IPS-18a (cell line): ENCODE results near the gene PCDHA1.
"Not testable (repeated sequence)": the region's sequence is repeated elsewhere in the genome, so short reads cannot be mapped to it uniquely, and the experiment has no call there.

Source experiments
- H3K27ac ChIP-seq: one replicate; pipeline ENCODE4 v1.5.1; 2013; ENCODE audit warnings: low read length
- H3K27me3 ChIP-seq: one replicate; pipeline ENCODE4 v1.6.1; 2013; ENCODE audit warnings: mild to moderate bottlenecking, low read length; ENCODE audit not compliant: control insufficient read depth, insufficient read depth
- H3K36me3 ChIP-seq: one replicate; pipeline ENCODE4 v1.6.1; 2013; ENCODE audit warnings: low read depth, low read length; ENCODE audit not compliant: control insufficient read depth
- H3K4me1 ChIP-seq: one replicate; pipeline ENCODE4 v1.6.1; 2013; ENCODE audit warnings: low read depth, low read length; ENCODE audit not compliant: control insufficient read depth
- H3K4me3 ChIP-seq: one replicate; pipeline ENCODE4 v1.5.1; 2013; ENCODE audit warnings: low read length
- H3K9ac ChIP-seq: one replicate; pipeline ENCODE4 v1.6.1; 2013; ENCODE audit warnings: mild to moderate bottlenecking, low read length, moderate library complexity
- H3K9me3 ChIP-seq: one replicate; pipeline ENCODE4 v1.6.1; 2013; ENCODE audit warnings: low read depth, low read length; ENCODE audit not compliant: control insufficient read depth

PCDHA1 gene

GRCh38 chr5:140821375-140822280 lies 35.7 kb downstream of the PCDHA1 start, which contains the start of gene PCDHA5:
Gene PCDHA5, plus strand, starts transcription at chr5:140821613.
- Histone ChIP-seq H3K27me3 (no peaks in the 10 kb centered on the region), H3K9ac (no peak within 1 kb of the TSS), H3K4me3 (no peak within 1 kb of the TSS), H3K4me1 (no peaks in the 10 kb centered on the region), H3K27ac (no peak within 1 kb of the TSS), H3K9me3 (no peaks in the 10 kb centered on the region), H3K36me3 (no peaks in the 10 kb centered on the region)

- H3K4me1 ChIP-seq: no peaks in the 10 kb centered on the region
- no peak overlapping the region for H3K9ac ChIP-seq
- H3K4me3 ChIP-seq: no peak overlapping the region
- no peaks in the 10 kb centered on the region for H3K36me3 ChIP-seq
- H3K9me3 ChIP-seq: no peaks in the 10 kb centered on the region
- H3K27me3 ChIP-seq: no peaks in the 10 kb centered on the region
- H3K27ac ChIP-seq: no peak overlapping the region
These were observed 36.3 kb downstream of the PCDHA1 start for GRCh38 chr5:140822281-140822629.

DNA sequence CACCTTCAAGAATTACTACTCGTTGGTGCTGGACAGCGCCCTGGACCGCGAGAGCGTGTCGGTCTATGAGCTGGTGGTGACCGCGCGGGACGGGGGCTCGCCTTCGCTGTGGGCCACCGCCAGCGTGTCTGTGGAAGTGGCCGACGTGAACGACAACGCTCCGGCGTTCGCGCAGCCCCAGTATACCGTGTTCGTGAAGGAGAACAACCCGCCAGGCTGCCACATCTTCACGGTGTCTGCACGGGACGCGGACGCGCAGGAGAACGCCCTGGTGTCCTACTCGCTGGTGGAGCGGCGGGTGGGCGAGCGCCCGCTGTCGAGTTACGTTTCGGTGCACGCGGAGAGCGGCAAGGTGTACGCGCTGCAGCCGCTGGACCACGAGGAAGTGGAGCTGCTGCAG lies 37.0 kb downstream of the PCDHA1 start:
- not testable (repeated sequence) for H3K27ac ChIP-seq, H3K36me3 ChIP-seq, H3K9ac ChIP-seq, H3K4me1 ChIP-seq, H3K27me3 ChIP-seq, H3K4me3 ChIP-seq, H3K9me3 ChIP-seq

GRCh38 chr5:140823475-140823874 lies 37.5 kb downstream of the PCDHA1 start:
- Histone ChIP-seq H3K9ac (no peak overlapping the region), H3K9me3 (no peaks in the 10 kb centered on the region), H3K4me1 (no peaks in the 10 kb centered on the region)

GRCh38 chr5:140827704-140828361 lies 41.9 kb downstream of the PCDHA1 start, which contains the start of gene PCDHA6:
Gene PCDHA6, plus strand, starts transcription at chr5:140827960. Its CDS starts 132 bp downstream, at chr5:140828092.
- no peaks in the 10 kb centered on the region for H3K27me3 ChIP-seq
- no peaks in the 10 kb centered on the region for H3K9me3 ChIP-seq
- no peak within 1 kb of the TSS for H3K27ac ChIP-seq
- H3K4me1 ChIP-seq: no peaks in the 10 kb centered on the region
- no peak within 1 kb of the TSS for H3K4me3 ChIP-seq
- H3K36me3 ChIP-seq: no peaks in the 10 kb centered on the region
- H3K9ac ChIP-seq: no peak within 1 kb of the TSS

More at GRCh38 chr5:140823475-140823874, 37.5 kb downstream of the PCDHA1 start:
- Histone ChIP-seq H3K4me3 (no peak overlapping the region), H3K27ac (no peak overlapping the region), H3K27me3 (no peaks in the 10 kb centered on the region), H3K36me3 (no peaks in the 10 kb centered on the region)

- no peak overlapping the region for H3K27ac ChIP-seq
- H3K9me3 ChIP-seq: no peaks in the 10 kb centered on the region
- H3K4me1 ChIP-seq: no peaks in the 10 kb centered on the region
- H3K27me3 ChIP-seq: no peaks in the 10 kb centered on the region
- H3K4me3 ChIP-seq: no peak overlapping the region
- no peak overlapping the region for H3K9ac ChIP-seq
- H3K36me3 ChIP-seq: no peaks in the 10 kb centered on the region
These were observed 42.4 kb downstream of the PCDHA1 start for GRCh38 chr5:140828362-140828737.

GRCh38 chr5:140829511-140830501 lies 43.9 kb downstream of the PCDHA1 start:
- H3K4me1 ChIP-seq, H3K36me3 ChIP-seq: not testable (repeated sequence)

DNA sequence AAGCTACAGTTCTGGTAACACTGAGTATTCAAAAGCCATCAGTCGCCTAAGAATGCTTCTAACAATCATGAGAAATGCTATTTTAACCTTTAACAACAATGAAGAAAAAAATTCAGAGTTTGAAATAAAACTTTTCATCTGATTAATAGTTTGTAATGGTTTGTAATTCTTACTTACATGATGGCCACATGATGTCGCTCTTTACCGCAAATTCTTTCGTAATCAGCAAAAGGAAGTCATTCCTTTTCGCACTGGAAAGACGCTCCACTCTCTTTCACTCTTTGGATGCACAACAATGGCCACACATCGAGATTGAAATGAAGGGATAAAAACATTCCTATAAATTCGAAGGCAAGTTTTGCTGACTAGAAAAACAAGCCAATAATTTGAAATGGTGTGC lies 48.1 kb downstream of the PCDHA1 start, which contains the start of gene PCDHA7:
Gene PCDHA7 (plus strand): TSS at position 277 of the 400 bp plus-strand sequence. CDS start 115 bp downstream, at position 392.
- Histone ChIP-seq H3K9me3 (peaks cover 6% of the 10 kb centered on the region), H3K27ac (no peak within 1 kb of the TSS), H3K36me3 (no peaks in the 10 kb centered on the region), H3K9ac (no peak within 1 kb of the TSS), H3K27me3 (no peaks in the 10 kb centered on the region), H3K4me1 (no peaks in the 10 kb centered on the region), H3K4me3 (no peak within 1 kb of the TSS)

More at GRCh38 chr5:140829511-140830501, 43.9 kb downstream of the PCDHA1 start:
- H3K9ac ChIP-seq, H3K9me3 ChIP-seq, H3K27ac ChIP-seq, H3K27me3 ChIP-seq, H3K4me3 ChIP-seq: not testable (repeated sequence)

DNA sequence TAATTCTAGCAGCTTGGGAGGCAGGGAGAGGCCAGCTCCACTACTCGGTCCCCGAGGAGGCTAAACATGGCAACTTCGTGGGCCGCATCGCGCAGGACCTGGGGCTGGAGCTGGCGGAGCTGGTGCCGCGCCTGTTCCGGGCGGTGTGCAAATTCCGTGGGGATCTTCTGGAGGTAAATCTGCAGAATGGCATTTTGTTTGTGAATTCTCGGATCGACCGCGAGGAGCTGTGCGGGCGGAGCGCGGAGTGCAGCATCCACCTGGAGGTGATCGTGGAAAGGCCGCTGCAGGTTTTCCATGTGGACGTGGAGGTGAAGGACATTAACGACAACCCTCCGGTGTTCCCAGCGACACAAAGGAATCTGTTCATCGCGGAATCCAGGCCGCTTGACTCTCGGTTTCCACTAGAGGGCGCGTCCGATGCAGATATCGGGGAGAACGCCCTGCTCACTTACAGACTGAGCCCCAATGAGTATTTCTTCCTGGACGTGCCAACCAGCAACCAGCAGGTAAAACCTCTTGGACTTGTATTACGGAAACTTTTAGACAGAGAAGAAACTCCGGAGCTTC lies 48.6 kb downstream of the PCDHA1 start:
- H3K4me1 ChIP-seq, H3K9me3 ChIP-seq, H3K4me3 ChIP-seq, H3K27me3 ChIP-seq, H3K36me3 ChIP-seq, H3K27ac ChIP-seq, H3K9ac ChIP-seq: not testable (repeated sequence)

- no peaks in the 10 kb centered on the region for H3K27me3 ChIP-seq
- H3K4me3 ChIP-seq: no peak overlapping the region
- H3K27ac ChIP-seq: no peak overlapping the region
- H3K9me3 ChIP-seq: peaks cover 6% of the 10 kb centered on the region
- no peaks in the 10 kb centered on the region for H3K4me1 ChIP-seq
- H3K9ac ChIP-seq: no peak overlapping the region
- H3K36me3 ChIP-seq: no peaks in the 10 kb centered on the region
These were observed 49.9 kb downstream of the PCDHA1 start for GRCh38 chr5:140835622-140836510.
